AG04450 (cell line): ENCODE results near the gene ZFP28. TPM values are rescaled to one million over a fixed set of nuclear protein-coding genes. Genes with fewer than 3 reads are reported as not detected.
A peak's percentile ranks its signal among the peaks of the same experiment; 100 is the strongest.

Experiments
- CTCF ChIA-PET: fragments of 300-600, 350-600 bp; formaldehyde crosslinking; extraction: SDS; loops from one replicate; lab custom pipeline; 2022; ENCODE audit warnings: antibody characterized with exemption, inconsistent platforms; lab: Charles Lee
- POLR2A ChIA-PET: fragments of 350-600 bp; formaldehyde crosslinking; extraction: SDS; loops from one replicate; lab custom pipeline; 2021; ENCODE audit warnings: antibody characterized with exemption, inconsistent platforms; lab: Yijun Ruan, JAX
- DNase-seq: peaks from one replicate; pipeline ENCODE4 v3.0.0-alpha.2; 2011; ENCODE audit warnings: low read depth, low spot score
- H3K27ac ChIP-seq: one replicate; pipeline ENCODE4 v1.5.1; 2012; ENCODE audit warnings: low read depth, low read length, control low read depth
- H3K27me3 ChIP-seq: one replicate; pipeline ENCODE4 v1.6.0; 2012; ENCODE audit warnings: low read length; ENCODE audit not compliant: control insufficient read depth, insufficient read depth
- H3K4me3 ChIP-seq: 2 replicates; pipeline ENCODE4 v1.5.1; 2011; ENCODE audit warnings: mild to moderate bottlenecking, low read depth, low read length, control low read depth
- H3K9me3 ChIP-seq: 2 replicates; pipeline ENCODE4 v1.5.1; 2012; ENCODE audit warnings: low read length; ENCODE audit not compliant: control insufficient read depth, insufficient read depth
- polyA minus RNA-seq: library from RNA; depleted of rRNA, polyadenylated mRNA; stranded (reverse); fragments of >200 nt; gene quantifications from 2 replicates; pipeline ENCODE4 v1.2.3, GENCODE V29; 2011; rRNA and poly(A)+ RNA removed
- polyA plus RNA-seq: library from polyadenylated mRNA; depleted of rRNA; stranded (reverse); fragments of >200 nt; gene quantifications from 2 replicates; pipeline ENCODE4 v1.2.3, GENCODE V29; 2011; rRNA removed
- TF ChIP-seq, protein P1 (sequence below): IDR thresholded peaks from 2 replicates; pipeline ENCODE4 v1.5.1; 2011; ENCODE audit warnings: low read depth, low read length, control low read depth, inconsistent platforms

Gene ZFP28
- polyA plus RNA-seq (5.0 and 6.5 TPM in 2 replicates), polyA minus RNA-seq (4.9 and 6.3 TPM in 2 replicates)

DNA sequence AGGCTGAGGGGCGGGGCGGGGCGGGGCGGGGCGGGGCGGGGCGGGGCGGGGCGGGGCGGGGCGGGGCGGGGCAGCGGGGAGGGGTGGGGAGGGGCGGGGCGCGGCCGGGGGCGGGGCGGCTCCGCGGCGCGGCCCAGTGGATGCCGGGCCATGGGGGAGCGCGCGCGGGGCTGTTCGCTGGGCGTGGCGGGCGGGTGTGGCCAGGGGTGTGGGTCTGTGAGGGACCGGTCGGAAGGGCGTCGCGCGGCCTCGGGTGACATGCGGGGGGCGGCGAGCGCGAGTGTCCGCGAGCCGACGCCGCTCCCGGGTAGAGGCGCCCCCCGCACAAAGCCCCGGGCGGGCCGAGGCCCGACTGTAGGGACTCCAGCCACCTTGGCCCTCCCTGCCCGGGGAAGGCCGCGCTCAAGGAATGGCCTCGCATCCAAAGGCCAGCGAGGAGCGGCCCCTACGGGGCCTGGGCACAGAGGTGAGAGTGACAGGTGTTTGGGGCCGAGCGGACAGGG is at the start of gene ZFP28:
Gene ZFP28, plus strand, starts transcription at position 188 of the 503 bp plus-strand sequence. Its CDS starts 71 bp downstream, at position 259.
- ChIA-PET POLR2A (interaction anchor here (0.7 kb wide), 2 partner anchors 57 to 135 kb away, joined by 3 to 8 read pairs; partner anchors contain the start of gene ZNF71), CTCF (no interaction called here)
- H3K27me3 ChIP-seq = no peaks in the 10 kb centered on the region
- H3K27ac ChIP-seq = peak within 1 kb of the TSS; percentile 88
- TF ChIP-seq, protein P1, sequence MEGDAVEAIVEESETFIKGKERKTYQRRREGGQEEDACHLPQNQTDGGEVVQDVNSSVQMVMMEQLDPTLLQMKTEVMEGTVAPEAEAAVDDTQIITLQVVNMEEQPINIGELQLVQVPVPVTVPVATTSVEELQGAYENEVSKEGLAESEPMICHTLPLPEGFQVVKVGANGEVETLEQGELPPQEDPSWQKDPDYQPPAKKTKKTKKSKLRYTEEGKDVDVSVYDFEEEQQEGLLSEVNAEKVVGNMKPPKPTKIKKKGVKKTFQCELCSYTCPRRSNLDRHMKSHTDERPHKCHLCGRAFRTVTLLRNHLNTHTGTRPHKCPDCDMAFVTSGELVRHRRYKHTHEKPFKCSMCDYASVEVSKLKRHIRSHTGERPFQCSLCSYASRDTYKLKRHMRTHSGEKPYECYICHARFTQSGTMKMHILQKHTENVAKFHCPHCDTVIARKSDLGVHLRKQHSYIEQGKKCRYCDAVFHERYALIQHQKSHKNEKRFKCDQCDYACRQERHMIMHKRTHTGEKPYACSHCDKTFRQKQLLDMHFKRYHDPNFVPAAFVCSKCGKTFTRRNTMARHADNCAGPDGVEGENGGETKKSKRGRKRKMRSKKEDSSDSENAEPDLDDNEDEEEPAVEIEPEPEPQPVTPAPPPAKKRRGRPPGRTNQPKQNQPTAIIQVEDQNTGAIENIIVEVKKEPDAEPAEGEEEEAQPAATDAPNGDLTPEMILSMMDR = no peak
- H3K4me3 ChIP-seq = peak within 1 kb of the TSS; percentile 83
- DNase-seq = no peak
- peaks cover 55% of the 10 kb centered on the region for H3K9me3 ChIP-seq

DNA sequence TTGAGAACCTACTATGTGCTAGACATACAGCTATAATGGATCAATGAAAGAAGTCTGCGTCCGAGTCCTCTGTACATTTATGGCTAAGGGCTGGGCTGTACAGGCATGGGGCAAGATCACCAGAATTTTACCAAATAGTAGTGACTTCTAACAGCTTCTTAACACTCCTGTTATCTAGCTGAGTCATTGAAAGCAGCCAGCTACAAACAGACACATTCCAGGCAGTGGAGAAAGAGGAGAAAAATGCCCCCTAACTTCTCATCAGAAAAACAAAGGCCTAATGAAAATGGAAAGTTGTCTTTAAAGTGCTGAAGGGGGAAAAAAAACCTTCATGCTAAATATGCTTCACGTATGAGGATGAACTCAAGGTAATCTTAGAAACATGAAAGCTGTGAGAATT is 47.3 kb upstream of the ZFP28 start:
- no peak overlapping the region for H3K4me3 ChIP-seq
- no peak for DNase-seq
- no peaks in the 10 kb centered on the region for H3K27me3 ChIP-seq
- peaks cover 19% of the 10 kb centered on the region for H3K9me3 ChIP-seq
- ChIA-PET POLR2A (no interaction called here), CTCF (no interaction called here)
- H3K27ac ChIP-seq = no peak overlapping the region
- TF ChIP-seq, protein P1 = no peak

DNA sequence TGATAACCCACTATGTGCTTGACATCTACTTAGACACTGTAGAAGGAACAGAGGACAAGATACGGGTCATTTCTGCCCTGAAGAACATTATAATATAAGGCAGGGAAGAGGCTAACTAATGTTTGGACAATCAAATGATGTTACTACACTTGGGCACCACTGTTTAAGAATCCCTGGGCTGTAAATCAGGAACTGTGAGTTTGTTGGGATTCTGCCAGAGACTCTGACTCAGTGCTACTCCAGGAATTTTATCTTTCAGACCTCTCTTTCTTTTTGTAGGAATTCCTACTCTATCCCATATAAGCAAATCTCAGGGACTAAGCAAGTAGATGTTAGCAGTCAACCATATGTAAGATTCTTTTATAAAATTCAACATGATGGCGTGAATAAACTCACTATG is 34.2 kb upstream of the ZFP28 start:
- no peaks in the 10 kb centered on the region for H3K27me3 ChIP-seq
- H3K4me3 ChIP-seq = no peak overlapping the region
- H3K27ac ChIP-seq = no peak overlapping the region
- TF ChIP-seq, protein P1 = no peak
- POLR2A ChIA-PET = no interaction called here
- DNase-seq = no peak
- CTCF ChIA-PET = no interaction called here
- peaks cover 16% of the 10 kb centered on the region for H3K9me3 ChIP-seq

DNA sequence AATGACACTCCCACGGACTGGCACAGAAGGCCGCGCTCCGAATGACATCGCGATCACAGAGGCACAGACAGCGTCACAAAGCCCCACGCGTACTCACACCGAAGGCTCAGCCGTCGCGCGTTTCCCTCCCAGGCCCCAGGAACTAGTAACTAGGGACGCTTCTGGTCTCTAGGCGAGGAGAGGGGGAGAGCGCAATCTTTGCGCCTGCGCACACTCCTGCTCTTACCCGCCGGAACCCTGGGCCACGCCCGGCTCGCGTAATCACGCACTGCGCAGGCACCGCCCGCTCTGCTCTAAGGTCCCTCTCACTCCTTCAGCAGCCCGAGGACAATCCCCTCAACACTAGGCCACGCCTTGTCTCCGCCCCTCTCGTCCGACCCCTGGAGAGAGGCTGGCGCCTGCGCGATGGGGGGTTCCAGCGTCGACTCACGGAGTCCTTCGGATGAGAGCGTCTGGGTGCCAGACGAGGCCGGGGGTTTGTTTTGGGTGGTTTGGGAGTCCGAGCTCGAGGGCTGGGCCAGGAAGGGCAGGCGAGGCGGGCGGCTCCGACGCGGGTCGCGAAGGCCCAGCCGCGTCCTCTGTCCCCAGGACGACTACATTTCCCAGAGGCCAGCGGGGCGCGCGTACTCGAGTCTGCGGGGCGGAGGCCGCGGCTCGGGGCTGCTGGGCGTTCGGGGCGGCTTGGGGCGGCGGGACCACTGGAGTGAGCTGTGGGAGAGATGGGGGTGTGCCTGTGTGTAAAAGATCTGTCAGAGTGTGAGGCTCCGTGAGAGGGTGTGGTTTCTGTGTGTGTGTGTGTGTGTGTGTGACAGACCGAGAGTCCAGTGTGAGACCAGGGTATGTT is 31.1 kb upstream of the ZFP28 start, which contains the start of gene ZNF471:
Gene ZNF471, plus strand, starts transcription at position 410 of the 844 bp plus-strand sequence. CDS start 3,717 bp downstream, outside the sequence.
- Histone ChIP-seq H3K27ac (peak within 1 kb of the TSS; percentile 92), H3K9me3 (peaks cover 18% of the 10 kb centered on the region), H3K4me3 (peak within 1 kb of the TSS; percentile 92), H3K27me3 (no peaks in the 10 kb centered on the region)
- CTCF ChIA-PET = no interaction called here
- TF ChIP-seq, protein P1 = no peak
- POLR2A ChIA-PET = interaction anchor here (1.0 kb wide), 1 partner anchor 9 kb away, joined by 5 read pairs; no protein-coding TSS in a partner anchor
- peak; percentile 97 for DNase-seq
